Thoracic aorta (tissue), 2 donors: Measurements from ENCODE around the gene STXBP6. TPM values are rescaled to one million over a fixed set of nuclear protein-coding genes. Genes with fewer than 3 reads are reported as not detected.

Experiments
- ATAC-seq: fragments of 150-250 bp; one replicate; pipeline ENCODE4 v1.8.0; 2017; ENCODE audit warnings: low read depth; ENCODE audit not compliant: insufficient number of reproducible peaks, low FRiP score
- DNase-seq: peaks from one replicate; pipeline ENCODE4 v3.0.0-alpha.2; 2020; ENCODE audit warnings: low spot score
- H3K27ac ChIP-seq, 2 donors: fragments of 200-600 bp; sonication (generic); 1 replicate in 1 of 2; 2 replicates in 1 of 2; pipeline ENCODE4 v1.5.1; 2016; ENCODE audit warnings: mild to moderate bottlenecking in 2 of 2, moderate library complexity in 2 of 2
- H3K27me3 ChIP-seq: fragments of 200-600 bp; sonication (generic); replicated peaks from 2 replicates; pipeline ENCODE4 v1.6.0; 2016; ENCODE audit warnings: mild to moderate bottlenecking; ENCODE audit not compliant: insufficient read depth
- H3K36me3 ChIP-seq: fragments of 200-600 bp; sonication (generic); one replicate; pipeline ENCODE4 v1.5.1; 2016
- H3K4me1 ChIP-seq, 2 donors: fragments of 200-600 bp; sonication (generic); 1 replicate in 1 of 2; 2 replicates in 1 of 2; pipeline versions ENCODE4 v1.5.1 to v1.6.0; 2016; ENCODE audit warnings: low read depth in 2 of 2, mild to moderate bottlenecking in 1 of 2; ENCODE audit not compliant: control insufficient read depth in 1 of 2
- H3K4me3 ChIP-seq: fragments of 200-600 bp; sonication (generic); 2 replicates; pipeline ENCODE4 v1.5.1; 2016; ENCODE audit warnings: mild to moderate bottlenecking
- H3K9me3 ChIP-seq: fragments of 200-600 bp; sonication (generic); 2 replicates; pipeline ENCODE4 v1.5.1; 2016
- total RNA-seq, 2 donors: library from RNA; depleted of rRNA; stranded (reverse); fragments of >200 nt; gene quantifications; one replicate each; pipeline versions ENCODE4 v1.1.0 to v1.2.3, GENCODE V29; 2016
- TF ChIP-seq, protein P1 (sequence below): fragments of 200-600 bp; sonication (generic); IDR thresholded peaks from one replicate; pipeline ENCODE4 v1.5.1; 2019; ENCODE audit warnings: antibody characterized with exemption

Gene STXBP6
- total RNA-seq, 2 donors from 2014 or later: 3.1 to 4.4 TPM

DNA sequence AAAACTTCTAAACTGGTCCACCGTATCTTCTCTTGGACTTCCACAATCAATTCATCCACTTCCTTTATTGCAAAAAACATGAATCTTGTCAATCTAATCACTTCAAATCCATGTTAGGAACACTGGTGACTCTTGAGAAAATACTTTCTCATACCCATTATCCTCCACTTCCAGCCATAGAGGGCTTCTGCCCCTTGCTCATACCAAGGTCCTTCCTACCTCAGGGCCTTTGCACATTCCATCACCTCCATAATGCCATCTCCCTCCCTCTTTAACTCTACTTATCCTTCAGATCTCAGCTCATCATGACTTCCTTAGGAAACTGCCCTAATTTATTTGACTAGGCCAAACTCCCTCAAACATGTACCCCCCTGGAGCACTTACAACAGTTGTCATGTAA, 16.6 kb downstream of the STXBP6 start:
- no peaks in the 10 kb centered on the region for H3K27me3 ChIP-seq
- no peak overlapping the region for H3K27ac ChIP-seq
- no peaks in the 10 kb centered on the region for H3K36me3 ChIP-seq
- TF ChIP-seq, protein P1, sequence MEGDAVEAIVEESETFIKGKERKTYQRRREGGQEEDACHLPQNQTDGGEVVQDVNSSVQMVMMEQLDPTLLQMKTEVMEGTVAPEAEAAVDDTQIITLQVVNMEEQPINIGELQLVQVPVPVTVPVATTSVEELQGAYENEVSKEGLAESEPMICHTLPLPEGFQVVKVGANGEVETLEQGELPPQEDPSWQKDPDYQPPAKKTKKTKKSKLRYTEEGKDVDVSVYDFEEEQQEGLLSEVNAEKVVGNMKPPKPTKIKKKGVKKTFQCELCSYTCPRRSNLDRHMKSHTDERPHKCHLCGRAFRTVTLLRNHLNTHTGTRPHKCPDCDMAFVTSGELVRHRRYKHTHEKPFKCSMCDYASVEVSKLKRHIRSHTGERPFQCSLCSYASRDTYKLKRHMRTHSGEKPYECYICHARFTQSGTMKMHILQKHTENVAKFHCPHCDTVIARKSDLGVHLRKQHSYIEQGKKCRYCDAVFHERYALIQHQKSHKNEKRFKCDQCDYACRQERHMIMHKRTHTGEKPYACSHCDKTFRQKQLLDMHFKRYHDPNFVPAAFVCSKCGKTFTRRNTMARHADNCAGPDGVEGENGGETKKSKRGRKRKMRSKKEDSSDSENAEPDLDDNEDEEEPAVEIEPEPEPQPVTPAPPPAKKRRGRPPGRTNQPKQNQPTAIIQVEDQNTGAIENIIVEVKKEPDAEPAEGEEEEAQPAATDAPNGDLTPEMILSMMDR: no peak
- no peaks in the 10 kb centered on the region for H3K4me1 ChIP-seq
- no peak for DNase-seq
- no peaks in the 10 kb centered on the region for H3K9me3 ChIP-seq
- no peak overlapping the region for H3K4me3 ChIP-seq
- ATAC-seq: no peak

DNA sequence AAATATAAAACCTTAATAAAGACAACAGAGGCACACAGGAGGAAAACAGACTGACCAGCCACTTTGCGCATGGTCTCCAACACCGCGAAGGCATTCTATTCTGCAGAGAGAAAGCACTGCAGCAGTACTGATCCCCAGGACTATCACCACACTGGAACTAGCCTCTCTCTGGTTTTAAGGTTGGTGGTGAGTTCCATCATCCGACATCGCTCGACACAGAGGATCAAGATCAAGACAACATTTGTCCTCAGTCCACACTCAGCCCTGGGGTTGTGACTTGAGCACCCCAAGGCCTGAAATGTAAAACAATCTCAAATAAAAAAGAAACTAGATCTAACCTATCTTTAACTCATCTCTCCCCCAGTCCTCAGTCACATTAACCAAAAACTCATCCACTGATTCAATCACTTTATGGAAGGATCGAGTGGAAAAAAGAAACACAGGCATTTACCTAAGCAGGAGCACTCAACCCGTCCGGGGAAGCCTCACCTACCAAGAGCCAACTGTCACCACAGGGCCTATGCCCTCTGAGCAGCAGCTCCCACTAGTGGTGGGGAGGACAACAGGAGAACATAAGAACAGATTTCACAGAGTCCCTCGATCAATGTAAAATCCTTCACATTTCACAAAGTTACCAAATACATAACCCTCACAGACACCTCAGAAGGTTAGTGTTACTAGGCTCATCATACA, 17.7 kb downstream of the STXBP6 start:
- ATAC-seq (no peak), DNase-seq (no peak)
- Histone ChIP-seq H3K4me3 (no peak overlapping the region), H3K4me1 (no peaks in the 10 kb centered on the region), H3K27me3 (no peaks in the 10 kb centered on the region), H3K36me3 (no peaks in the 10 kb centered on the region), H3K9me3 (no peaks in the 10 kb centered on the region), H3K27ac (no peak overlapping the region)
- TF ChIP-seq, protein P1: no peak

DNA sequence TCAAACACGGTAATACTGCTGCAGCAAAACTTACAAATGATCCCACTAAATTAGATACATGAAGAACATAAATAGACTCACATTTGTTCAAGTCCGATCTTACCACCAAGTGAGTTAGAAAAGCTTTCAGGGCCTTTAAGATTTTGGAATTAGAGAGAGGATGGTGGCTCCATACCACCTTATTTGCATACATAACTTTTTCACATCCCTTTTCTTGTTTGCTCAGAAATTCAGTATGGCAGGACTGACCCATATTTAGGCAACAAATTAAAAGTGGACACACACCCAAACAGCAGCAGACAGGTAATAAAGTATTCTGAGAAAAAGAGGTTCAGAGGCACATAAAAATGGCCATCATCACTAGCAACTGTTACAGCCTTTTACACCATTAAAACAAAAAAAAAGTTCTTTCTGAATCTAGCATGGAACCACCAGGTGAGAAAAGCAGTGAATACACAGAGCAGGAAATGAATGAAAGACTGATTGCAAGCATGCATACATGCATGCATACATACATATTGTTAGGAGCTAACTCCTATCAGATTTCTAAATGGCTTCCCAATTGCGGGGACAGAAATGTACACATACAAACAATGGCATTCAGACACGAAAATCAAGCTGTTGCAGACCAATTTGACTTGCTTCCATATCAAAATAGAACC, 23.3 kb downstream of the STXBP6 start:
- H3K4me1 ChIP-seq: no peaks in the 10 kb centered on the region
- TF ChIP-seq, protein P1: no peak
- H3K9me3 ChIP-seq: no peaks in the 10 kb centered on the region
- no peaks in the 10 kb centered on the region for H3K27me3 ChIP-seq
- no peaks in the 10 kb centered on the region for H3K36me3 ChIP-seq
- ATAC-seq (no peak), DNase-seq (no peak)
- H3K4me3 ChIP-seq: no peak overlapping the region
- H3K27ac ChIP-seq: no peak overlapping the region

DNA sequence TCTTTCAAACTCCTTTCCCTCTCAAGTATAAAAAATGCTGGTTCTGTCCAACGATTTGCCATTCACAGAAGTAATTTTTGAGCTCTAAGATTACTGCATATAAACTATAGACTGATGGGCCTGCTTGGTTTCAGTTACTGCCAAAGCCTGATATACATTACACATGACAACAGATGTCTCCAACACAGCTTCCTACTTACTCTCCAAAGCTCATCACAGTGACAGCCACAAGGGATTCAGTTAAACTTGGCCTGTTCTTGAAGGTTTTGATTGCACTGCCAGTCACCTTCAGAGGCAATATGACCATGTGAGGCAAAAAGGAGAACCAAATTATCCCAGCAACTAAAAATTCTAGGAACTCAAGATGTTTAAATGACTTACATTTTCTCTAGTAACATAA, 30.1 kb downstream of the STXBP6 start:
- Histone ChIP-seq H3K36me3 (no peaks in the 10 kb centered on the region), H3K9me3 (no peaks in the 10 kb centered on the region), H3K27ac (no peak overlapping the region), H3K4me3 (no peak overlapping the region), H3K4me1 (no peaks in the 10 kb centered on the region), H3K27me3 (no peaks in the 10 kb centered on the region)
- DNase-seq (no peak), ATAC-seq (no peak)
- TF ChIP-seq, protein P1: no peak

DNA sequence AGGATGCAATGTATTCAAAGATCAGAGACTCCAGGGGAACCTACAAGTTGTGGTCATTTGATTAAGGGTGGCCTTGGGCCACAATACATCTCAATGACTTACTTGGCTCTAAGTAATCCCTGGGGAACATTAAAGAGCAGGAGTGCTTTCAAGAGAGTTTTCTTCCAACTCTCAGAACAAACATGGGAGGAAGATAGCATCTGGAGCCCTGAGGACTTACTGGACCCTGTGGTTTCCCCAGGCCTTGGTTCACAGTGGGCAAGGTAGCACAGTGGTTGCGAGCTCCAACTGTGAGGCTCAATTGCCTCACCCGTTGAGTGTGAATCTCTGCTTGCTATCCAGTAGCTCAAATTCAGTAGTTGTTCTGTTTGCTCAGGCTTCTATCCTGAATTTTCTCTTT, 32.4 kb downstream of the STXBP6 start:
- H3K36me3 ChIP-seq: no peaks in the 10 kb centered on the region
- DNase-seq (no peak), ATAC-seq (no peak)
- TF ChIP-seq, protein P1: no peak
- no peak overlapping the region for H3K4me3 ChIP-seq
- no peaks in the 10 kb centered on the region for H3K4me1 ChIP-seq
- no peaks in the 10 kb centered on the region for H3K9me3 ChIP-seq
- no peak overlapping the region for H3K27ac ChIP-seq
- H3K27me3 ChIP-seq: no peaks in the 10 kb centered on the region
